Activated effector memory CD4-positive, alpha-beta T cell treated with anti-CD3 and anti-CD28 coated beads, Interleukin-2, amount 50 U/mL, for 16 hours (primary cell): ENCODE data around the gene TTC39C.
"Not testable (repeated sequence)": the region's sequence is repeated elsewhere in the genome, so short reads cannot be mapped to it uniquely, and the experiment has no call there.

Experiments
- DNase-seq: peaks from one replicate; pipeline ENCODE4 v3.0.0-alpha.2; 2020

Gene TTC39C

GRCh38 chr18:24055009-24055804 lies 40.7 kb downstream of the TTC39C start:
- DNase-seq = no peak

- DNase-seq = no peak
Measured at GRCh38 chr18:24055878-24056277, 41.3 kb downstream of the TTC39C start.

GRCh38 chr18:24056506-24056905 lies 42.0 kb downstream of the TTC39C start:
- no peak for DNase-seq

GRCh38 chr18:24057804-24058203 lies 43.2 kb downstream of the TTC39C start:
- no peak for DNase-seq

GRCh38 chr18:24059385-24059784 lies 44.8 kb downstream of the TTC39C start:
- DNase-seq = not testable (repeated sequence)

- no peak for DNase-seq
Measured at GRCh38 chr18:24060644-24061043, 46.1 kb downstream of the TTC39C start.

GRCh38 chr18:24063121-24063731 lies 48.7 kb downstream of the TTC39C start:
- no peak for DNase-seq

- no peak for DNase-seq
Measured at GRCh38 chr18:24064391-24065100, 50.0 kb downstream of the TTC39C start.

- no peak for DNase-seq
Measured at GRCh38 chr18:24065906-24066305, 51.4 kb downstream of the TTC39C start.

- no peak for DNase-seq
Measured at GRCh38 chr18:24068945-24069693, 54.6 kb downstream of the TTC39C start.

GRCh38 chr18:24071029-24071428 lies 56.5 kb downstream of the TTC39C start:
- DNase-seq = no peak

- no peak for DNase-seq
Measured at GRCh38 chr18:24071779-24072178, 57.2 kb downstream of the TTC39C start.

- no peak for DNase-seq
Measured at GRCh38 chr18:24072743-24073142, 58.2 kb downstream of the TTC39C start.

- no peak for DNase-seq
Measured at GRCh38 chr18:24073791-24074190, 59.2 kb downstream of the TTC39C start.

- not testable (repeated sequence) for DNase-seq
Measured at GRCh38 chr18:24074757-24075156, 60.2 kb downstream of the TTC39C start.

- peak; percentile 89 for DNase-seq
Measured at GRCh38 chr18:24075767-24076597, 61.4 kb downstream of the TTC39C start.

- no peak for DNase-seq
Measured at GRCh38 chr18:24076950-24077349, 62.4 kb downstream of the TTC39C start.

- DNase-seq = no peak
Measured at GRCh38 chr18:24078391-24078790, 63.8 kb downstream of the TTC39C start.

- DNase-seq = no peak
Measured at GRCh38 chr18:24080861-24081260, 66.3 kb downstream of the TTC39C start.

GRCh38 chr18:24083550-24083949 lies 69.0 kb downstream of the TTC39C start:
- DNase-seq = no peak

- no peak for DNase-seq
Measured at GRCh38 chr18:24086082-24086481, 71.5 kb downstream of the TTC39C start.

GRCh38 chr18:24089076-24089475 lies 74.5 kb downstream of the TTC39C start:
- no peak for DNase-seq
